Measurements from ENCODE around the gene TFF1.

Gene TFF1

DNA sequence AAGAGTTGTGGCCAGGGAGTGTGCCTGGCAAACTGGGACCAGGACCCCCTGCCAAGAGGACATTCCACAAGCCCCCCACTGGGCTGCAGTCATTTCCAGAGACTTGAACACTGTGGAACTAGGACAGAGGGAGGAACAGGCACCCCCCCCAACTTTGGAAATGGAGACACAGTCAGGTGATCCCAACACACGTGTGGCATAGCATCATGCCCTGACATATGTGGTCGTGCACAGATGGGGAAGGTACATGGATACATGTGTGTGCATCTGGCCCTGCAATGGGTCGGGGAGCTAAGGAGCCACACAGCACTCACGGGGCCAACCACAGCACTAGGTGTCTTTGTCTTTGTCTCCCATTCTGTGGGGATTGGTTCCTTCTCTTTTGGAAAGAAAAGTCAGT lies 44.5 kb downstream of the TFF1 start:
- no peak overlapping the region for H3K23ac ChIP-seq (ENCODE audit: low read length)
- H2BK15ac ChIP-seq (replicated peaks; ENCODE audit: low read depth), result no peak overlapping the region
- no peak overlapping the region for H2AK5ac ChIP-seq (ENCODE audit: low read length)
- no peak overlapping the region for H3K4ac ChIP-seq (ENCODE audit: low read depth, low read length)
- no peak overlapping the region for H4K8ac ChIP-seq (ENCODE audit: low read depth, low read length)
- WGBS (ENCODE audit: extremely low coverage, insufficient coverage, low lambda C conversion rate), result no CpG with 5 or more reads among the region's 4 CpGs
- H4K5ac ChIP-seq (ENCODE audit: low read length), result no peak overlapping the region
- no peaks in the 10 kb centered on the region for H3K79me1 ChIP-seq (ENCODE audit: low read length)
- no peaks in the 10 kb centered on the region for H3K79me2 ChIP-seq (ENCODE audit: control insufficient read depth, insufficient read depth, low read length)
- H3K36me3 ChIP-seq (ENCODE audit: control insufficient read depth, insufficient read depth, low read length), result no peaks in the 10 kb centered on the region
- H3K27me3 ChIP-seq (ENCODE audit: insufficient read depth, low read length, poor library complexity), result no peaks in the 10 kb centered on the region
- H3K4me2 ChIP-seq (ENCODE audit: low read length), result no peak overlapping the region
- H3K9ac ChIP-seq (ENCODE audit: low read length), result no peak overlapping the region
- H3K4me1 ChIP-seq (ENCODE audit: control insufficient read depth, low read depth, low read length), result no peaks in the 10 kb centered on the region
- no peak overlapping the region for H2BK120ac ChIP-seq (ENCODE audit: low read depth, low read length)
- H3K27ac ChIP-seq (ENCODE audit: low read depth, low read length), result no peak overlapping the region
- no peak for DNase-seq
- no peak overlapping the region for H3K18ac ChIP-seq (ENCODE audit: low read length)
- no peak overlapping the region for H3K56ac ChIP-seq (ENCODE audit: low read length)
- H3K4me3 ChIP-seq (ENCODE audit: low read length), result no peak overlapping the region
- H2BK5ac ChIP-seq (ENCODE audit: low read length), result no peak overlapping the region

DNA sequence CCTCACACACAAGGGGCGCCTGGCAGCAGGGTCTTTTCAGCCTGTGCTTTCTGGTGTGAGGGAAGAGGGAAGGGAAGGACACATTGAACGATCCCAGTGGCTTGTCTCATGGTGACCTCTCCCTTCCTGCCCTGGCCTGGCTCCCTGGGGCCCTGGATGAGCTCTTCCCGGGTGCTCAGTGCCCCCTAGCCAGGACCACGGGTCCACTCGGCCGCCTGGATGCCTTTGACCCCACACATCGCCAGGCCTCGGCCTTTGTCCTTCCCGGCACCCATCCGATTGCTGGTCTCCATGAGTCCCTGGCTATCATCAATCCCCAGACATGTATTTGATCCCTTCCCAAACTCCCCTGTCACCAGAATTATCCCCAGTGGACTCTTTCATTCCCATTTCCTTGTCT lies 45.1 kb downstream of the TFF1 start:
- Histone ChIP-seq H2BK15ac (replicated peaks; ENCODE audit: low read depth) (no peak overlapping the region), H3K79me1 (ENCODE audit: low read length) (no peaks in the 10 kb centered on the region), H3K56ac (ENCODE audit: low read length) (no peak overlapping the region), H3K4me1 (ENCODE audit: control insufficient read depth, low read depth, low read length) (no peaks in the 10 kb centered on the region), H3K9ac (ENCODE audit: low read length) (no peak overlapping the region), H2BK5ac (ENCODE audit: low read length) (no peak overlapping the region), H3K36me3 (ENCODE audit: control insufficient read depth, insufficient read depth, low read length) (no peaks in the 10 kb centered on the region), H3K27ac (ENCODE audit: low read depth, low read length) (no peak overlapping the region), H3K27me3 (ENCODE audit: insufficient read depth, low read length, poor library complexity) (no peaks in the 10 kb centered on the region), H3K18ac (ENCODE audit: low read length) (no peak overlapping the region), H2AK5ac (ENCODE audit: low read length) (no peak overlapping the region), H3K4ac (ENCODE audit: low read depth, low read length) (no peak overlapping the region), H3K79me2 (ENCODE audit: control insufficient read depth, insufficient read depth, low read length) (no peaks in the 10 kb centered on the region), H2BK120ac (ENCODE audit: low read depth, low read length) (no peak overlapping the region), H4K8ac (ENCODE audit: low read depth, low read length) (no peak overlapping the region), H3K23ac (ENCODE audit: low read length) (no peak overlapping the region), H3K4me2 (ENCODE audit: low read length) (no peak overlapping the region), H3K4me3 (ENCODE audit: low read length) (no peak overlapping the region), H4K5ac (ENCODE audit: low read length) (no peak overlapping the region)
- no peak for DNase-seq
- WGBS (ENCODE audit: extremely low coverage, insufficient coverage, low lambda C conversion rate), result no CpG with 5 or more reads among the region's 10 CpGs

DNA sequence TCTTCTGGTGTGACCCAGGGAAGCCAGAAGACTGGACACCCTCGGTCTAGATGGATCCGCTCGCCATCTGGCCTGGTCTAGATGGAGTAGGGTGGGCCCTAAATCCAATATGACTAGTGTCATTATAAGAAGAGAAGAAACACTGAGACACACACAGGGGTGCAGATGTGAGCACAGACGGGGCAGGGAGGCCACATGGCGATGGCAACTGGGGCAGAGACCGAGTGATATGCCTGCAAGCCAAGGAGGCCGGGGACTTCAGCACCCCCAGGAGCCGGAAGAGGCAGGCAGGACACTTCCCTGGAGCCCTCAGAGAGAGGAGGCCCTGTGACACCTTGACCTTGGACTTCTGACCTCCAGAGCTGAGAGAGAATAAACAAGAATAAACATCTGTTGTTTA lies 45.5 kb downstream of the TFF1 start:
- Histone ChIP-seq H3K27me3 (ENCODE audit: insufficient read depth, low read length, poor library complexity) (no peaks in the 10 kb centered on the region), H3K27ac (ENCODE audit: low read depth, low read length) (no peak overlapping the region), H4K8ac (ENCODE audit: low read depth, low read length) (no peak overlapping the region), H3K56ac (ENCODE audit: low read length) (no peak overlapping the region), H3K4me1 (ENCODE audit: control insufficient read depth, low read depth, low read length) (no peaks in the 10 kb centered on the region), H2BK5ac (ENCODE audit: low read length) (no peak overlapping the region), H3K79me1 (ENCODE audit: low read length) (no peaks in the 10 kb centered on the region), H3K9ac (ENCODE audit: low read length) (no peak overlapping the region), H3K4me3 (ENCODE audit: low read length) (no peak overlapping the region), H2BK15ac (replicated peaks; ENCODE audit: low read depth) (no peak overlapping the region), H3K36me3 (ENCODE audit: control insufficient read depth, insufficient read depth, low read length) (no peaks in the 10 kb centered on the region), H3K23ac (ENCODE audit: low read length) (no peak overlapping the region), H3K79me2 (ENCODE audit: control insufficient read depth, insufficient read depth, low read length) (no peaks in the 10 kb centered on the region), H4K5ac (ENCODE audit: low read length) (no peak overlapping the region), H3K18ac (ENCODE audit: low read length) (no peak overlapping the region), H3K4me2 (ENCODE audit: low read length) (no peak overlapping the region), H3K4ac (ENCODE audit: low read depth, low read length) (no peak overlapping the region), H2BK120ac (ENCODE audit: low read depth, low read length) (no peak overlapping the region), H2AK5ac (ENCODE audit: low read length) (no peak overlapping the region)
- no CpG with 5 or more reads among the region's 8 CpGs for WGBS (ENCODE audit: extremely low coverage, insufficient coverage, low lambda C conversion rate)
- DNase-seq, result no peak

DNA sequence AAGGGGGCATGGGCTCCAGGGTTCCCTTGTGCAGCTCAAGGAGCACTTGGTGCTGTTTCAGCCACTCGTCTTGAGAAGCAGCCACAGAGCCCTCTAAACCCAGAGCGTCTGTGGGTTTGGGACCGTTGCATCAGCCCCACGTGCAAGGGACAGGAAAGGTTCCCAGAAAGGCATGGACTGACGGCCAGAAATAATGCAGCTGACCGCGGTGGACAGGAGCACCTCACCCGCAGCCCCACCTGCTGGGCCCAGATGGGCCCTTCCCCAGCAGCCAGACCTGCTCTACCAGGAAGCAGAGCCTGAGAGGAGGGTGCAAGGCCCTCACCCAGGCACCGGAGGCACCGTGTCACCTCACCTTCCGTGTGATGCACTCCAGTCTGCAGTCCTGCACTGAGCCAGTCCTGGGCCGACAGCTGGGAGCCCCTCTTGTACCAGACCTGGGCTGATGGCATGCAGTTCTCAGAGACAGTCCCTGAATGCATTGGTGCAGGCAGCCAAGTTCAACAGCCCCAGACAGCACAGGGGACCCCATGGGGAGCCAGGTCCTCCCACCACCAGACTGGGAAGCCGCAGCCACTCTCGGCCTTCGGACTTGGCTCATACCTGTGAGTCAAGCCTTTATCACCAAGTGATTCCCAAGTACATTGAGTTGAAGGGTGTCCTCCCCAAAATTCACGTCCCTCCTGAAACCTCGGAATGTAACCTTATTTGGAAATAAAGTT lies 46.3 kb downstream of the TFF1 start:
- Histone ChIP-seq H3K4me1 (ENCODE audit: control insufficient read depth, low read depth, low read length) (no peaks in the 10 kb centered on the region), H3K4ac (ENCODE audit: low read depth, low read length) (no peak overlapping the region), H2BK15ac (replicated peaks; ENCODE audit: low read depth) (no peak overlapping the region), H3K27me3 (ENCODE audit: insufficient read depth, low read length, poor library complexity) (no peaks in the 10 kb centered on the region), H3K56ac (ENCODE audit: low read length) (no peak overlapping the region), H4K5ac (ENCODE audit: low read length) (no peak overlapping the region), H2BK5ac (ENCODE audit: low read length) (no peak overlapping the region), H3K27ac (ENCODE audit: low read depth, low read length) (no peak overlapping the region), H3K23ac (ENCODE audit: low read length) (no peak overlapping the region), H3K79me2 (ENCODE audit: control insufficient read depth, insufficient read depth, low read length) (no peaks in the 10 kb centered on the region), H2AK5ac (ENCODE audit: low read length) (no peak overlapping the region), H3K4me2 (ENCODE audit: low read length) (no peak overlapping the region), H3K18ac (ENCODE audit: low read length) (no peak overlapping the region), H3K4me3 (ENCODE audit: low read length) (no peak overlapping the region), H3K79me1 (ENCODE audit: low read length) (no peaks in the 10 kb centered on the region), H3K36me3 (ENCODE audit: control insufficient read depth, insufficient read depth, low read length) (no peaks in the 10 kb centered on the region), H4K8ac (ENCODE audit: low read depth, low read length) (no peak overlapping the region), H2BK120ac (ENCODE audit: low read depth, low read length) (no peak overlapping the region), H3K9ac (ENCODE audit: low read length) (no peak overlapping the region)
- no CpG with 5 or more reads among the region's 17 CpGs for WGBS (ENCODE audit: extremely low coverage, insufficient coverage, low lambda C conversion rate)
- no peak for DNase-seq

DNA sequence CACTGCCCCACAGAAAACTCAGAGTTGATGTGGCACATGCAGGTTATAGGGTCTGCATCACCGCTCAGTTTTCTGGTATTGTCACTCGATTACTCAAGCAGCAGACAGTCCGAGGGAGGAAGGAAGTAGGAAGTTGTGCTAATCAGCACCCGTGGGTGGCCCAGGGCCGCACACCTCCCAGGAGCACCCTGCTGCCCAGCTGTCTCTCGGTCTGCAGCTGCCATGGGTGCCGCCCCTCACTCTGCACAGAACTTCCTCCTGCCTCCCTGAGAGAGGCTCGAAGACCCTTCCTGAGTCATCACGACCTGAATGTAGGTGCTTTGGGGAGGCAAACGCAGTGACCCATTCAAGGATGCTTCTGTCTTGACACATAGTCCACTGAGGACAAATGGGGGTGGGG lies 47.0 kb downstream of the TFF1 start:
- Histone ChIP-seq H3K56ac (ENCODE audit: low read length) (no peak overlapping the region), H3K4me1 (ENCODE audit: control insufficient read depth, low read depth, low read length) (no peaks in the 10 kb centered on the region), H3K18ac (ENCODE audit: low read length) (no peak overlapping the region), H3K9ac (ENCODE audit: low read length) (no peak overlapping the region), H3K79me2 (ENCODE audit: control insufficient read depth, insufficient read depth, low read length) (no peaks in the 10 kb centered on the region), H3K79me1 (ENCODE audit: low read length) (no peaks in the 10 kb centered on the region), H4K5ac (ENCODE audit: low read length) (no peak overlapping the region), H4K8ac (ENCODE audit: low read depth, low read length) (no peak overlapping the region), H2AK5ac (ENCODE audit: low read length) (no peak overlapping the region), H2BK120ac (ENCODE audit: low read depth, low read length) (no peak overlapping the region), H2BK5ac (ENCODE audit: low read length) (no peak overlapping the region), H3K4ac (ENCODE audit: low read depth, low read length) (no peak overlapping the region), H3K27ac (ENCODE audit: low read depth, low read length) (no peak overlapping the region), H3K23ac (ENCODE audit: low read length) (no peak overlapping the region), H3K4me2 (ENCODE audit: low read length) (no peak overlapping the region), H3K4me3 (ENCODE audit: low read length) (no peak overlapping the region), H3K27me3 (ENCODE audit: insufficient read depth, low read length, poor library complexity) (no peaks in the 10 kb centered on the region), H3K36me3 (ENCODE audit: control insufficient read depth, insufficient read depth, low read length) (no peaks in the 10 kb centered on the region), H2BK15ac (replicated peaks; ENCODE audit: low read depth) (no peak overlapping the region)
- no CpG with 5 or more reads among the region's 10 CpGs for WGBS (ENCODE audit: extremely low coverage, insufficient coverage, low lambda C conversion rate)
- no peak for DNase-seq

Data from mesendoderm (in vitro differentiated cells).